Endothelial cell of umbilical vein (primary cell): ENCODE data around the gene REEP5. TPM values are rescaled to one million over a fixed set of nuclear protein-coding genes. Genes with fewer than 3 reads are reported as not detected.

Experiments used
- BruUV-seq: library from RNA; stranded (reverse); fragments of 400-500 nt; replicated peaks from 2 replicates; lab custom pipeline; 2021; lab: Mats Ljungman, UMichigan
- CTCF ChIA-PET: fragments of 300-600, 350-600 bp; sonication (Branson Sonifier 250); formaldehyde crosslinking; loops from one replicate; lab custom pipeline; 2021; ENCODE audit warnings: antibody characterized with exemption, inconsistent platforms; lab: Charles Lee
- POLR2A ChIA-PET: fragments of 300-600, 350-600 bp; sonication (Branson Sonifier 250); formaldehyde crosslinking; loops from one replicate; lab custom pipeline; 2021; ENCODE audit warnings: antibody characterized with exemption, inconsistent platforms; lab: Charles Lee
- DNase-seq: peaks from one replicate; pipeline ENCODE4 v3.0.0-alpha.2; 2011; ENCODE audit warnings: low read depth, low spot score
- FAIRE-seq: peaks from 2 replicates; lab custom pipeline; 2011; peaks lifted over from hg19 to GRCh38; lab: Jason Lieb, UNC
- H2AFZ ChIP-seq: 2 replicates; pipeline ENCODE4 v1.6.0; 2012; ENCODE audit warnings: low read depth, low read length, control low read depth, inconsistent platforms
- H3K27ac ChIP-seq: 2 replicates; pipeline ENCODE4 v1.5.1; 2011; ENCODE audit warnings: low read depth, mild to moderate bottlenecking, control low read depth, low read length, moderate library complexity; ENCODE audit not compliant: insufficient read depth
- H3K27me3 ChIP-seq, 2 experiments: 2 replicates each; pipeline versions ENCODE4 v1.6.0 to v1.6.1; 2011; ENCODE audit warnings: low read length in 2 of 2, mixed read lengths in 1 of 2; ENCODE audit not compliant: control insufficient read depth in 2 of 2, insufficient read depth in 2 of 2
- H3K36me3 ChIP-seq, 2 experiments: 2 replicates in 1 of 2; 3 replicates in 1 of 2; pipeline ENCODE4 v1.5.1; 2011; ENCODE audit warnings: low read length in 2 of 2, mild to moderate bottlenecking in 1 of 2, moderate library complexity in 1 of 2; ENCODE audit not compliant: control insufficient read depth in 2 of 2, insufficient read depth in 2 of 2; ENCODE audit errors: extremely low read depth in 1 of 2
- H3K4me1 ChIP-seq: 3 replicates; pipeline ENCODE4 v1.5.1; 2011; ENCODE audit warnings: mild to moderate bottlenecking, low read length; ENCODE audit not compliant: control insufficient read depth, insufficient read depth; ENCODE audit errors: extremely low read depth
- H3K4me2 ChIP-seq: 2 replicates; pipeline ENCODE4 v1.6.1; 2011; ENCODE audit warnings: low read length, control low read depth, mixed read lengths; ENCODE audit not compliant: insufficient read depth
- H3K4me3 ChIP-seq, 3 experiments: fragments of 200-600 bp in 1 of 3; sonication (generic), shearing (Covaris generic) in 1 of 3; replicated peaks in 1 of 3; 2 replicates each; pipeline ENCODE4 v1.5.1; 2011 to 2016; ENCODE audit warnings: control low read depth in 3 of 3, low read length in 3 of 3, mild to moderate bottlenecking in 2 of 3, inconsistent platforms in 1 of 3, low read depth in 1 of 3, moderate library complexity in 1 of 3; ENCODE audit not compliant: insufficient read depth in 1 of 3
- H3K79me2 ChIP-seq: 2 replicates; pipeline ENCODE4 v1.6.0; 2012; ENCODE audit warnings: low read length, inconsistent platforms; ENCODE audit not compliant: control insufficient read depth, insufficient read depth
- H3K9ac ChIP-seq: replicated peaks from 2 replicates; pipeline ENCODE3; 2011; ENCODE audit warnings: low read length, control low read depth; ENCODE audit not compliant: insufficient read depth; ENCODE audit errors: extremely low read depth
- H3K9me1 ChIP-seq: replicated peaks from 3 replicates; pipeline ENCODE4 v1.6.0; 2011; ENCODE audit warnings: mild to moderate bottlenecking, low read length; ENCODE audit not compliant: control insufficient read depth, insufficient read depth; ENCODE audit errors: extremely low read depth
- H3K9me3 ChIP-seq: replicated peaks from 2 replicates; pipeline ENCODE4 v1.5.1; 2012; ENCODE audit warnings: low read length, inconsistent platforms; ENCODE audit not compliant: control insufficient read depth, insufficient read depth
- H4K20me1 ChIP-seq: replicated peaks from 2 replicates; pipeline ENCODE3; 2011; ENCODE audit warnings: mild to moderate bottlenecking, low read length; ENCODE audit not compliant: control insufficient read depth, insufficient read depth; ENCODE audit errors: extremely low read depth
- FOS ChIP-seq: IDR thresholded peaks from 2 replicates; pipeline ENCODE4 v1.6.1; 2011; ENCODE audit warnings: mild to moderate bottlenecking, low read length, moderate library complexity, borderline replicate concordance; ENCODE audit not compliant: insufficient read depth
- POLR2A ChIP-seq: IDR thresholded peaks from 2 replicates; pipeline ENCODE4 v1.6.1; 2012; ENCODE audit warnings: low read depth, mild to moderate bottlenecking, control low read depth, low read length
- POLR2AphosphoS5 ChIP-seq: IDR thresholded peaks from 2 replicates; pipeline ENCODE4 v1.6.1; 2012; ENCODE audit warnings: low read depth, mild to moderate bottlenecking, control low read depth, low read length, moderate library complexity; ENCODE audit not compliant: insufficient read depth
- dilution Hi-C: fragments of 300-500 bp; cut with MboI; formaldehyde crosslinking; loops from one replicate; pipeline ENCODE4 v1.15.0; 2019; ENCODE audit warnings: low sequenced_read_pairs; ENCODE audit not compliant: extremely low pct_ligation_motif_present
- intact Hi-C: fragments of 100-400 bp; cut with micrococcal nuclease; formaldehyde crosslinking; loops from one replicate; pipeline ENCODE4 v1.10.0; 2022
- polyA plus RNA-seq, 4 experiments: library from polyadenylated mRNA; depleted of rRNA in 3 of 4; stranded (reverse) in 3 of 4; unstranded in 1 of 4; fragments of >200 nt; gene quantifications; 2 replicates each; pipeline versions ENCODE4 v1.2.1 to v1.2.3, GENCODE V29; 2011 to 2012; ENCODE audit warnings: missing spikeins in 1 of 4
- total RNA-seq: library from RNA; stranded (reverse); gene quantifications from 2 replicates; pipeline ENCODE4 v1.2.3, GENCODE V29; 2021
- TF ChIP-seq, protein P1 (sequence below), 2 donors: IDR thresholded peaks; 1 replicate in 1 of 2; 2 replicates in 1 of 2; pipeline ENCODE4 v1.5.1; 2011; ENCODE audit warnings: low read length in 2 of 2, mild to moderate bottlenecking in 2 of 2, moderate library complexity in 2 of 2, control low read depth in 1 of 2, inconsistent platforms in 1 of 2, low read depth in 1 of 2; ENCODE audit not compliant: insufficient read depth in 1 of 2; ENCODE audit errors: extremely low read depth in 1 of 2

REEP5 gene
- total and polyA plus RNA-seq, 2 donors (not counting 3 experiments of a cell fraction or from before 2014, with no cell fraction given): 98.0 to 163 TPM

DNA sequence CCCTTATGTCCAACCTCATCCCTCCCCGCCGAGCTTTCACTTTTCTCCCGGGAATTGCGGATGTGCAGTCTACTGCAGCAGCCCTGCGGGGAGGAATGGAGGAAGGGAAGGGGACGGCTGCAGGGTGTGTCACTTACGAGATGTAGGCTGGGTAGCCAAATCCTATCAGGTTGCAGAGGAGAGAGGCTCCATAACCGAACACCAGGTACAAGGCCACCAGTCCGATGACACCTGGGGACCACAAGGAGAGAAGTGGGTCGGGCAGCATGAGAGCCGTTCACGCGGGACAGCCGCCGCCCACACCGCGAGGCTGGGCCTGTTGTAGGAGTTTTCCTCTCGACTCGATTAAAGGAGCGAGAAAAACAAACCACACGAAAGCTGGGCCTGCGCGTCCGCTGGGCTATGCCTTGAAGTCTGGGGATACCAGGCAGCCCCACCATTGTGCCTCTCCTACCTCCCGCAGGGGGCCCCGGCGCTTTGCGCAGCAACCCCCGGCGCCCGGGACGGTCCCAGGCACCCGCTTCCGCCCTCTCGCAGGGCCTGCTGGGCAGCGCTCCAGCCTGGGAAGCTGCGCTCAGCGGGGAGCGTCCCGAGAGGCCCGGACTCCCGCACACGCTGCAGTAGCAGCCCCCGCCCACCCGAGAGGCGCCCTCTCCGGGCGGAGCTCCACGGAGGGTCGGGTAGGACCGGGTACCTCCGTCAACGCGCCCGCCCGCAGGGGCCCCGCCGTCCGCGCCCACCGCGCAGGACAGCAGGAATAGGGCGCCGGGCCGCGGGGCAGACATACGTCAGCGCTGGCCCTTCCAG, 798 bp downstream of the REEP5 start:
- ChIA-PET POLR2A (interaction anchor here (0.6 to 1.0 kb wide), 2 partner anchors 13 to 55 kb away, joined by 3 to 5 read pairs; partner anchors contain the start of gene DCP2), CTCF (interaction anchor here (0.7 to 2.4 kb wide), 16 partner anchors 10 to 685 kb away, joined by 3 to 12 read pairs (median 4); partner anchors contain the start of genes APC, DCP2 and SRP19)
- Histone ChIP-seq H3K27ac (peak overlapping the region; percentile 66), H3K4me3 (peak overlapping the region; percentile 53 to 99 (median 78)), H3K79me2 (peaks cover 44% of the 10 kb centered on the region), H3K27me3 (no peaks in the 10 kb centered on the region), H3K4me2 (peak overlapping the region; percentile 52), H4K20me1 (no peaks in the 10 kb centered on the region), H3K36me3 (peaks cover 4 to 9% of the 10 kb centered on the region in 2 experiments), H3K9ac (peak overlapping the region; percentile 92), H3K9me3 (no peaks in the 10 kb centered on the region), H3K9me1 (no peaks in the 10 kb centered on the region), H2AFZ (peak overlapping the region; percentile 97), H3K4me1 (peaks cover 8% of the 10 kb centered on the region)
- intact Hi-C loops (loop anchor here (1.0 to 5.0 kb wide), 5 partner anchors 37 to 591 kb away; partner anchors contain the start of genes SRP19 and YTHDC2), dilution Hi-C loops (no loop called here)
- TF ChIP-seq, protein P1, sequence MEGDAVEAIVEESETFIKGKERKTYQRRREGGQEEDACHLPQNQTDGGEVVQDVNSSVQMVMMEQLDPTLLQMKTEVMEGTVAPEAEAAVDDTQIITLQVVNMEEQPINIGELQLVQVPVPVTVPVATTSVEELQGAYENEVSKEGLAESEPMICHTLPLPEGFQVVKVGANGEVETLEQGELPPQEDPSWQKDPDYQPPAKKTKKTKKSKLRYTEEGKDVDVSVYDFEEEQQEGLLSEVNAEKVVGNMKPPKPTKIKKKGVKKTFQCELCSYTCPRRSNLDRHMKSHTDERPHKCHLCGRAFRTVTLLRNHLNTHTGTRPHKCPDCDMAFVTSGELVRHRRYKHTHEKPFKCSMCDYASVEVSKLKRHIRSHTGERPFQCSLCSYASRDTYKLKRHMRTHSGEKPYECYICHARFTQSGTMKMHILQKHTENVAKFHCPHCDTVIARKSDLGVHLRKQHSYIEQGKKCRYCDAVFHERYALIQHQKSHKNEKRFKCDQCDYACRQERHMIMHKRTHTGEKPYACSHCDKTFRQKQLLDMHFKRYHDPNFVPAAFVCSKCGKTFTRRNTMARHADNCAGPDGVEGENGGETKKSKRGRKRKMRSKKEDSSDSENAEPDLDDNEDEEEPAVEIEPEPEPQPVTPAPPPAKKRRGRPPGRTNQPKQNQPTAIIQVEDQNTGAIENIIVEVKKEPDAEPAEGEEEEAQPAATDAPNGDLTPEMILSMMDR (IDR thresholded peaks at IDR 0.05; ENCODE audit: extremely low read depth in 1 of 2, insufficient read depth in 1 of 2, low read depth in 1 of 2, low read length in 2 of 2): peak in 1 of 2 donors; percentile 0
- TF ChIP-seq POLR2A (peak; percentile 64), POLR2AphosphoS5 (peak; percentile 46), FOS (no peak)
- DNase-seq (peak; percentile 78), FAIRE-seq (peak; percentile 95)
- BruUV-seq: no TSS peak
